ENCODE data around the gene MCF2L. TPM values are rescaled to one million over a fixed set of nuclear protein-coding genes. Genes with fewer than 3 reads are reported as not detected.
A peak's percentile ranks its signal among the peaks of the same experiment; 100 is the strongest.
"Not testable (repeated sequence)": the region's sequence is repeated elsewhere in the genome, so short reads cannot be mapped to it uniquely, and the experiment has no call there.

Gene MCF2L
- total RNA-seq, 1 donor from 2014 or later: 8.3 TPM

GRCh38 chr13:113112475-113112874 is 143.5 kb downstream of the MCF2L start:
- DNase-seq (ENCODE audit: low read depth): not testable (repeated sequence)

DNA sequence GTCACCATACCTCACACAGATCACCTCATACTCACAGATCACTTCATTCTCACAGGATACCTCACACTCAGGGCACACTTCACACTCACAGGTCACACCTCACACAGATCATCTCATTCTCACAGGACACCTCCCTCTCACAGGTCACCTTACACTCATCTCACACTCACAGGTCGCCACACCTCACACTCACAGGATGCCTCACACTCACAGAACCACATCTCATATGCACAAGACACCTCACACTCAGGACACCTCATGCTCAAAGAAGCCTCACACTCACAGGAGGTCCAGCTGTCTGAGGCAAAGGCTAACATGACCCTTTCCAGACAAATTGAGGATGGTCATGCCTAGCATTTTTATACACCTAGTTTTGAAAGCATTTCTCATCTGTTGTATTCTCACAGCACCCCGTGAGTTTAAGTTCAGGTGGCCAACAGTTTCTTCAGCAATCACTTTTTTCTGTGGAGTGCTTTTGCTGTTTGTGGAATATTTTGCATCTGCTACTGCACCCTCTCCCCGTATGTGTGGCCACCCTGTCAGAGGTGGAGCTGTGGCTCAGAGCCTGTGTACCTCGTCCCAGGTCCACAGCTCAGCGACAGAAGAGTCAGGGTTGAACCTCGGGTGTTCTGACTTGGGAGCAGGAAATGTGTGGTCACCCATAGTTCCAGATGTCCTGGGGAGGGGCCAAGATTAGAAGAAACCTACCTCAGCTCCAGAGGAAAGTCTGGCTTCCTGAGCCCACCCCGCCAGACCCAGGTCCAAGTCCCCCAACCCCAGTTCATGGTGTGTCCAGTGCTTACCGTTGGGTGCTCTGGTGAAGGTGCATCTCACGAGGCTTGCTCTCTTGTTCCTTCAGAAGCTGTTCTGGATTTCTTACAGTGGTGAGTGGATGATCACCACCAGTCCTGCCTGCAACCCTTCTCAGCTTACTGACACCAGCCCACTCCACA is 144.2 kb downstream of the MCF2L start:
- no peak for DNase-seq (ENCODE audit: low read depth)

GRCh38 chr13:113113846-113114271 is 144.8 kb downstream of the MCF2L start:
- DNase-seq (ENCODE audit: low read depth): no peak

GRCh38 chr13:113114511-113115362 is 145.7 kb downstream of the MCF2L start:
- no peak for DNase-seq (ENCODE audit: low read depth)

GRCh38 chr13:113115363-113116205 is 146.6 kb downstream of the MCF2L start:
- no peak for DNase-seq (ENCODE audit: low read depth)

DNA sequence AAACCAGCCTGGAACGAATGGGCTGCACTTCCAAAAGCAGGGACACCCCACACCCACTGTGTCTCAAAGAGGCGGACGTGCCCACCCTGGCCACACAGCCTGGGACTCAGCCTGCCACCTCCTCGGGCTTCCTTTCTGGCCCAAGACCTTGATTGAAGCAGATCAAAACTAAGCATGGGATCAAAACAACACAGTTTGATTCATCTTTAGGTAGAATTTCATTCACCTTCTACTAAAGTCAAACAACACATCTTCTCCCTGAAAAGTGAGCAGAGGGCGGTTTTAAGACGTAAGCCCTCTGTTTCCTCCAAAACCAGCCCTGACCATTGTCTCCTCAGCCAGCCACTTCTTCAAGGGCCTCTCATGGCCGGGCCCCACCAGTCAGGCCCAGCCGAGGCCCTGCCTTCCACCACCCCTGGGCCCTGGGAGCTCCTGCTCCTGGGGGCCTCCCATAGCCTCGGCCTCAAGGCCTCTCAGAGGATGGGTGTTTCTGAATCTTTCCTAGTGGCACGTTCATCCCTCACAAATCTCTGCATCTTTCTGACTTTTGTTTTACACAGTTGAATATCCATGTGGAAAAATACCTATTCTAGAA is 147.3 kb downstream of the MCF2L start:
- DNase-seq (ENCODE audit: low read depth): no peak

DNA sequence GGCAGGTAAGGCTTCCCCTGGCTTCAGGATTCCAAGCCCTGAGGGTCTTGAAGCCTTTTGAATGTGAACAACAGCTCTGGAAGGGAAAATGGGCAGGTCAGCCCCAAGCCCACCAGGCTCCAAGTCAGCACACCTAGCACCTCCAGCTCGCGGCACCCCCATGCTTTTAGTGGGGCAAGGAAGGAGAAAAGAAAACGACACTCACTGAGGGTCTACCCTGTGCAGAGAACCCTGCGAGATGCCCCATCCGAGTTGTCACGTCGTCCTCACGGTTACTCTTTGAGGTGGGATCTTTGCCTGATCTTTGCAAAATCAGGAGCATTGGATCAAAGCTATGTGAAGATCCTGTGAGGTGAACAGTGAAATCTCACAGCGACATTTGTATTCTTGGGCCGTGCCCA is 147.9 kb downstream of the MCF2L start:
- no peak for DNase-seq (ENCODE audit: low read depth)

DNA sequence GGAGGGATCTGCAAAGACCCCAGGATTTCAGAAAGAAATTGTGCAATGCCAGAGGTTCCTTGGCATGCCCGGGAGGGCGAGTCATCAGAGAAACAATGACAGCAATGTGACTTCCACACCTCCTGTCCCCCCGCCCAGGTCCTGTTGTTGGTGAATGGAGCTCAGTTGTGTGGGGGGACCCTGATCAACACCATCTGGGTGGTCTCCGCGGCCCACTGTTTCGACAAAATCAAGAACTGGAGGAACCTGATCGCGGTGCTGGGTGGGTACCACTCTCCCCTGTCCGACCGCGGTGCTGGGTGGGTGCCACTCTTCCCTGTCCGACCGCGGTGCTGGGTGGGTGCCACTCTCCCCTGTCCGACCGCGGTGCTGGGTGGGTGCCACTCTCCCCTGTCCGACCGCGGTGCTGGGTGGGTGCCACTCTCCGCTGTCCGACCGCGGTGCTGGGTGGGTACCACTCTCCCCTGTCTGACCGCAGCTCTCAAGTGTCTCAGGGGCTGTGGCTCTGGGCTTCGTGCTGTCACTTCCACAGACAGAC is 148.4 kb downstream of the MCF2L start:
- peak; percentile 6 for DNase-seq (ENCODE audit: low read depth)

DNA sequence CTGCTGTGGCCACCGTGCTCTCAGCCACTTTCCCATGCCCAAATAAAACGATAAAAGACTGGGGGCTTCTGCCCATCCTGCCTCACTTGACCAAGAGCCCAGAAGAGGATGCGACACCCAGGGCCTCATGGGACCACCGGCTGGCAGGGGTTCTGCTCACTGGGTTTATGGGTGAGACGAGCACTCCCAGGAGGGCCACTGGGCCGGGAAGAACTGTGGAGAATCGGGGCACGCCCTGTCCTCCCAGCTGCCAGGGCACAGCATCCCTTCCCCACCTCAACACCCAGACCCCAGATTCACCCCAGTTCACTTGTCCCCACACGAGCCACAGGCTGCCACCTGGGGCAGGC is 148.9 kb downstream of the MCF2L start:
- DNase-seq (ENCODE audit: low read depth): no peak

DNA sequence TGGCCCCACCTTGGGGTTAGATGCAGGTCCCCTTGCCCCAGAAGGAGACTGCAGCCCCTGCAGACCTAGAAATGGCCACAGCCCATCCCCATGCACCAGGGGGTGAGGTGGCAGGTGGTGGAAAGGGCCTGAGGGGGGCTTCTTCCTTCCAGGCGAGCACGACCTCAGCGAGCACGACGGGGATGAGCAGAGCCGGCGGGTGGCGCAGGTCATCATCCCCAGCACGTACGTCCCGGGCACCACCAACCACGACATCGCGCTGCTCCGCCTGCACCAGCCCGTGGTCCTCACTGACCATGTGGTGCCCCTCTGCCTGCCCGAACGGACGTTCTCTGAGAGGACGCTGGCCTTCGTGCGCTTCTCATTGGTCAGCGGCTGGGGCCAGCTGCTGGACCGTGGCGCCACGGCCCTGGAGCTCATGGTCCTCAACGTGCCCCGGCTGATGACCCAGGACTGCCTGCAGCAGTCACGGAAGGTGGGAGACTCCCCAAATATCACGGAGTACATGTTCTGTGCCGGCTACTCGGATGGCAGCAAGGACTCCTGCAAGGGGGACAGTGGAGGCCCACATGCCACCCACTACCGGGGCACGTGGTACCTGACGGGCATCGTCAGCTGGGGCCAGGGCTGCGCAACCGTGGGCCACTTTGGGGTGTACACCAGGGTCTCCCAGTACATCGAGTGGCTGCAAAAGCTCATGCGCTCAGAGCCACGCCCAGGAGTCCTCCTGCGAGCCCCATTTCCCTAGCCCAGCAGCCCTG is 149.4 kb downstream of the MCF2L start:
- DNase-seq (ENCODE audit: low read depth): no peak

DNA sequence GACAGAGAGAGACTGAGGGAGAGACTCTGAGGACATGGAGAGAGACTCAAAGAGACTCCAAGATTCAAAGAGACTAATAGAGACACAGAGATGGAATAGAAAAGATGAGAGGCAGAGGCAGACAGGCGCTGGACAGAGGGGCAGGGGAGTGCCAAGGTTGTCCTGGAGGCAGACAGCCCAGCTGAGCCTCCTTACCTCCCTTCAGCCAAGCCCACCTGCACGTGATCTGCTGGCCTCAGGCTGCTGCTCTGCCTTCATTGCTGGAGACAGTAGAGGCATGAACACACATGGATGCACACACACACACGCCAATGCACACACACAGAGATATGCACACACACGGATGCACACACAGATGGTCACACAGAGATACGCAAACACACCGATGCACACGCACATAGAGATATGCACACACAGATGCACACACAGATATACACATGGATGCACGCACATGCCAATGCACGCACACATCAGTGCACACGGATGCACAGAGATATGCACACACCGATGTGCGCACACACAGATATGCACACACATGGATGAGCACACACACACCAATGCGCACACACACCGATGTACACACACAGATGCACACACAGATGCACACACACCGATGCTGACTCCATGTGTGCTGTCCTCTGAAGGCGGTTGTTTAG is 150.3 kb downstream of the MCF2L start:
- no peak for DNase-seq (ENCODE audit: low read depth)

DNA sequence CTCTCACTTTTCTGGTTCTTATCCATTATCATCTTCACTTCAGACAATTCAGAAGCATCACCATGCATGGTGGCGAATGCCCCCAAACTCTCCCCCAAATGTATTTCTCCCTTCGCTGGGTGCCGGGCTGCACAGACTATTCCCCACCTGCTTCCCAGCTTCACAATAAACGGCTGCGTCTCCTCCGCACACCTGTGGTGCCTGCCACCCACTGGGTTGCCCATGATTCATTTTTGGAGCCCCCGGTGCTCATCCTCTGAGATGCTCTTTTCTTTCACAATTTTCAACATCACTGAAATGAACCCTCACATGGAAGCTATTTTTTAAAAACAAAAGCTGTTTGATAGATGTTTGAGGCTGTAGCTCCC is 150.8 kb downstream of the MCF2L start:
- no peak for DNase-seq (ENCODE audit: low read depth)

DNA sequence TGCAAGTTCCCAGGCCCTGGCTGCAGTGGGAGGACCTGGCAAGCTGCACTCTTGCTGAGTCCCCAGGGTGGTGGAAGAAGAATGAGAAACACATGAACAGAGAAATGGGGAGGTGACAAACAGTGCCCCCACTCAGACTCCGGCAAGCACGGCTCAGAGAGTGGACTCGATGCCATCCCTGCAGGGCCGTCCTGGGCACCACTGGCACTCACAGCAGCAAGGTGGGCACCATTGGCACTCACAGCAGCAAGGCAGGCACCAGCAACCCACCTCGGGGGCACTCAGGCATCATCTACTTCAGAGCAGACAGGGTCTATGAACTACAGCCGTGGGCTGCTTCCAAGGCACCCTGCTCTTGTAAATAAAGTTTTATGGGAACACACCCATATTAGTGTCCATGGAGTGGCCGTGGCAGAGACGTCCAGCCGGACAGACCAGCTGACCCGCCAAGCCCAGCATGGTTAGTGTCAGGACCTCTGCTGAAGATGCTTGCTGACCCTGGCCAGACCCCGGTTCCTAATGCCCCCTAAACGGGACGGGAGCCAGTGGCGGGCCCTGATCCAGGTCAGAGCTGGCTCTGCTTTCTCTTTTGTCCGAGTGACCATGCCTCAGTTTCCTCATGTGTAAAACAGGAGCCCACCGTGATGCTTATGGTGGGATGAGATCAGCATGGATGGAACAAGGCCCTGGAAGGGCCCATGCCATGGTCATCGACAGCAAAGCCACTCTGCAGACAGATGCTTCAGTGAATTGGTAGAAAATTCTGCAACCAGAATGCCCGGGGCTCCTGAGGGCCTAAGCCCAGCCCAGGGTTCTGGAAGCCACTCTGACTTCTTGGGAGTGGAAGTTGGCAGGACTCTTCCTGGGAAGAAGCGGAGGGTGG is 151.5 kb downstream of the MCF2L start:
- DNase-seq (ENCODE audit: low read depth): no peak

GRCh38 chr13:113121183-113121927 is 152.3 kb downstream of the MCF2L start:
- no peak for DNase-seq (ENCODE audit: low read depth)

DNA sequence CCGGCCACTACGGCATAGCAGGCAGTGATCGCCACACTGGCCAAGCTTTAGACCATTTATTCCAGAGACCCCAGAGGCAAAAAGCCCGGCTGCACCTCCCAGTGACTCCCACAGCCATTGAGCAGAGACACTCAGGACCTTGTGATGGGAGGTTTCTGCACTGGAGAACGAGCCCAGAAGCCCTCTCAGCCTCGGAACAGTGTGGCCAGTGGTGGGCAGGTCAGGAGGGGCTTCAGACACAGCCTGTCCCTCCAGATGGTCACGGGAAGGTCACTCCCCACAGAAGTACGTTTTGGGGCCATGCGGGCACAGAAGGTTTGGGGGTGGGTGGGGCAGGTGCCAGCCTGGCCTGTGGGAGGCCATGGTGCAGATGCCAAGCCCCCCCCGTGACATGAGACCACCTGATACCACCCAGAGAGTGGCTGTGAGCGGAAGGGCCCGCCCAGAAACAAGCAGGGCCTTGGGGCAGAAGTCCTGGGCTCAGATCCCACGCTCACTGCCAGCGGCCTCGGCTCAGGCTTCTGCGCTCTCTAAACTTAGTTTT is 153.0 kb downstream of the MCF2L start:
- no peak for DNase-seq (ENCODE audit: low read depth)

DNA sequence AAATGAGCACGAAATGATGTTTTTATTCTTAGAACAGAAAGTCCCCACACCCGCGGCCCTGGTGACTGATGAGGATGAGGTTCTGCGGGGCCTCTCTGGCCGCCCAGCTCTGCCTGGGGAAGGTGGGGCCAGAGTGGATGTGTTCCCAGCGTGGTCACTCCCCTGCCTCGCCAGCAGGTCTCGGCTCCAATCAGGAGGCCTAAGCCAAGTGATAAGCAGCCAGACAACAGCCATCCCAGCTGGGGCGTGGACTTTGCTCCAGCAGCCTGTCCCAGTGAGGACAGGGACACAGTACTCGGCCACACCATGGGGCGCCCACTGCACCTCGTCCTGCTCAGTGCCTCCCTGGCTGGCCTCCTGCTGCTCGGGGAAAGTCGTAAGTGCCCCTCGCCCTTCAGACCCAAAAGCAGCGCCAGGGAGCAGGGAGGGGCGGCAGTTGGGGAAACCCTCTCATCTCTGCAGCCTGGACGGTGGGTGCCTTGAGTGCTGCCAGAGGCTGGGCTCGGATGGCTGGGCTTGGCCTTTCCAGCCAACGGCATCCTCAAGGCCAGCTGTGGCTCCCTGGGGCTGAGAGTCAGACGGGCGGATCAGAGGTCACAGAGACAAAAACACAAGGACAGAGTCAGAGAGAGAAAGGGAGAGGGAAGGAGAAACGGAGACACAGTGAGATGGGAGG is 153.7 kb downstream of the MCF2L start, which contains the start of gene F10:
F10 (plus strand) TSS at position 250 of the 676 bp plus-strand sequence; CDS start at position 307, 57 bp downstream.
- DNase-seq (ENCODE audit: low read depth): no peak
